ENCODE data around the gene VCL.

VCL gene

GRCh38 chr10:74079028-74079935 is 81.4 kb downstream of the VCL start:
- DNase-seq = no peak

DNA sequence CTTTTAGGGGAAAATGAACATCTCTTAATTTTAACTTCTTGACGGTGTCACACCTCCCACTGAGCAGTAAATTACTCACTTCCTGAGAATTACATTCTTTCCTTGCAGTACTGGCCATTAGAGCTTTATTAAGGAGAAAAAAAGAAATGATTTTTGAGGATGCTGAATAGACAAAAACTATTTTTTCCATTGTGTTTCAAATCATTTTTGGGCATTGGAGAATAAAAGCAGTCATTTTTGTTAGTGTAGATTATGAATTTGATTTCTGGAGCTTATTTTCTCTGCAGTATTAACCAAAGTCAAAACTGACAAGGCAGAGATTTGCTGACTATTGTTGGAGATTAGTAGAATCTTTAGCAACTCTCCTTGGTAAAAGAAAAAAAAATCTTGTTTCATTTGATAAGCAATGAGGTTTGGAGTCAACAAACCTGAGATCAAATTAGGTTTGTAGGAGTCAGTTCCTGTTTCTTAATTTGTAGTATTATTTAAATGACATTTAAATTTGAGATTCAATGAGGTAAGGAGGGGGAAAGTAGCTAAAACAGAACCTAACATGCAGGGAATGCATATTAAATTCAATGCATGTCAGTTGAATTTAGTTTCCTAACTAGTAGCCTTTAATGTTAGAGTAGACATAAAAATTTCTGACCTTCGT is 82.1 kb downstream of the VCL start:
- no peak for DNase-seq

DNA sequence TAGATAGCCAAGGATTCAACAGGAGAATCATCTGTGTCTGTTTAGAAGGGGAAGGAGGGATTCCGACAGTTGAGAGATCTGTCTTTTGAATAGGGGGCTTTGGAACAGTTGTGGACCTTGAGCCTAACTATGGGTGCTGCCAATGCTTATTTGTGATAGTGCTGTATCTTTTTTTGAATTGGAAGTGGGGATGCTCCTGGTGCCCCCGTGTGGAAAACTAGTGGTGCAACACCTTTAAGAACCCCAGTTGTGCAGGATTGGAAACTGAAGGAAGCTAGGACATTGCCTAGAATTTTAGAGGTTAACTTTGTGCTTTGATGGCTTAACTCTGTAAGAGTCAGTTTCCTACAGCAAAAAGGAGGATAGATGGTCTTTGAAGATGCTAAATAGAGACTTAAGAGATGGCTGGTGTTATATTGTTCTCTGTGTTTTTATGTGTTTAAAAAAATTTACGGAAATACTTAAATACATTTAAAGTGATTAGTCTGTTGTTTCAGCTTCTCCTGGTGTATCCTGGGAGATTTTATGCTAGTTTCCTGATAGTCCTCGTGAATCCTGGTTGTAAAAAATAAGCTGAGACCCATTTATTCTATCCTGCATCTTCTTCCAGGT is 83.4 kb downstream of the VCL start:
- peak; percentile 51 to 54 for DNase-seq

- no peak for DNase-seq
Measured at GRCh38 chr10:74081941-74082718, 84.2 kb downstream of the VCL start.

GRCh38 chr10:74083304-74083703 is 85.4 kb downstream of the VCL start:
- DNase-seq = no peak

DNA sequence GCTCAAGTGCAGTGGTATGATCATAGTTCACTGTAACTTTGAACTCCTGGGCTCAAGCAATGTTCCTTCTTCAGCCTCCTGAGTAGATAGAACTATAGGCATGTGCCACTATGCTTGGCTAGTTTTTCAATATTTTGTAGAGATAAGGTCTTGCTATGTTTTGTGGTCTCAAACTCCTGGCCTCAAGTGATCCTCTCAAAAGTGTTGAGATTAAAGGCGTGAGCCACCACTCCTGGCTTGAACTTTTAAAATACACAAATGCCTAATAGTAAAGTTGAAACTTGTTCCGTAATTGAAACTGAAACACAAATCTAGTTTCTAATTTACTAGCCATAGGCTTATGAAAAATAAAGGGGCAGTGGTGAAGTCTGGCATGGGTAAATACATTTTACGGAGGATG is 87.0 kb downstream of the VCL start:
- no peak for DNase-seq

GRCh38 chr10:74086317-74086716 is 88.4 kb downstream of the VCL start:
- no peak for DNase-seq

- no peak for DNase-seq
Measured at GRCh38 chr10:74088722-74089121, 90.8 kb downstream of the VCL start.

DNA sequence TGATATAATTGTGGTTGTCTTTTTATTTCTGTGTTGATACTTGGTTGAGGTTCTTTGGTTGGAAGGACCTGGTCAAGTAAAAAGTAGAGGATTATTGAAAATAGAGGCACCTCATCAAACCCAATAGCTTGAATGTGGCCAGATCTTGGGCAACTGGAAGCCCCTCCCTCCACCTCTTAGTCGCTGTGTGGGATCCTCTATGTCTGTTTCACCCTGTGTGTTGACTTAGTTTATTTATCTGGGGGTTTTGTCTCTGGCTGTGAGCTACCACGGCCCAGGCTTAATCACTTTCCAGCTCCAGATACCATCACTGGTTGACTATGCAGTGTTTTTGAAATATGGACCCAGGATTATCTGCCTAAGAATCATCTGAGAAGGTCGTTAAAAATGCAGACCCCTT is 94.5 kb downstream of the VCL start:
- no peak for DNase-seq

- DNase-seq = no peak
Measured at GRCh38 chr10:74093530-74094164, 95.7 kb downstream of the VCL start.

DNA sequence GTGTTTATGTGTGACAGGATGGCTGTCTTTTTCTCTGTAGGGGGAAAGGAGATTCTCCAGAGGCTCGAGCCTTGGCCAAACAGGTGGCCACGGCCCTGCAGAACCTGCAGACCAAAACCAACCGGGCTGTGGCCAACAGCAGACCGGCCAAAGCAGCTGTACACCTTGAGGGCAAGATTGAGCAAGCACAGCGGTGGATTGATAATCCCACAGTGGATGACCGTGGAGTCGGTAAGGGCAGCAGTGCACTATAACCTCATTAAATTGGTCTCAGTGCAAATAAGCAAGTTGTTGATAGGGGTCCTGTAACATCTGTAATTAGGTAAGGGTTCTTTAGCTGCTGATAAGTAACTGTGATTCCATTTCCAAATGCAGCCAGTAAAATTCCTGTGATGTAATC is 96.3 kb downstream of the VCL start:
- no peak for DNase-seq

- no peak for DNase-seq
Measured at GRCh38 chr10:74096777-74097176, 98.9 kb downstream of the VCL start.

DNA sequence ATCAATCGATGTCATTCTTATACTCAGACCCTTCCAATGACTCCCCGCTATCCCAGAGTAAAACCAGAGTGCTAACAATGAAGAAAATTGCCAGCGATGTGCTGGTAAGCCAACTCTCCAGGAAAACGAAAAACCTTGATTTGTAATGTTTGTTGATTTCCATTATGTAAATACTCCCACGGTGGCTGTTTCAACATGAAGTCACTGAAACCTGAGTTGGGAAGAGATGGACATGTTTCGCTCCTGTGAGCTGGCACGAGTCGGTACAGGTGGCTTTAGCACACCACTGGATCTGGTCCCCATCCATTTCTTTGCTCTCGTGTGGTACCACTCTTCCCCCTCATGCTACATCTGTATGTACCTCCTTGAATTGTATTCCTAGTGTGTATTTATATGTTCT is 99.9 kb downstream of the VCL start:
- DNase-seq = no peak

DNA sequence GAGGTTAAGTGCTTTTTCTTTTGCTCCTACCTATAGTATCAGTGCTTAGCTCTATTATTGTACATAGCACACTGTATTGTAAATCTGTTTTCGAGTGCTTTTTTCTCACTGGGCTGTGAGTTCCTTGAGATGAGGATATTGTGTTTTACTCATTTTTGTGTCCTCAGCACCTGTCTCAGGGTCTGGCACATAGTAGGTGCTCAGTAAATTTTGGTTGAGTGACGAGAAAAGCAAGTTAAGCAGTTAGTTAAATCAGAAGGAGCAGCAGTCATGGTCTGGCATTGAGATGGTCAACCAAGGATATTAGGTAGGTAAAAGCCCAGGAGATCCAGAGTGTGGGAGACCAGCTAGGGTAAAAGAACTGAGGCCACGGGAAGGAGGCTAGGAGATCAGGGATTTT is 101.5 kb downstream of the VCL start:
- no peak for DNase-seq

GRCh38 chr10:74099836-74100235 is 101.9 kb downstream of the VCL start:
- DNase-seq = no peak

DNA sequence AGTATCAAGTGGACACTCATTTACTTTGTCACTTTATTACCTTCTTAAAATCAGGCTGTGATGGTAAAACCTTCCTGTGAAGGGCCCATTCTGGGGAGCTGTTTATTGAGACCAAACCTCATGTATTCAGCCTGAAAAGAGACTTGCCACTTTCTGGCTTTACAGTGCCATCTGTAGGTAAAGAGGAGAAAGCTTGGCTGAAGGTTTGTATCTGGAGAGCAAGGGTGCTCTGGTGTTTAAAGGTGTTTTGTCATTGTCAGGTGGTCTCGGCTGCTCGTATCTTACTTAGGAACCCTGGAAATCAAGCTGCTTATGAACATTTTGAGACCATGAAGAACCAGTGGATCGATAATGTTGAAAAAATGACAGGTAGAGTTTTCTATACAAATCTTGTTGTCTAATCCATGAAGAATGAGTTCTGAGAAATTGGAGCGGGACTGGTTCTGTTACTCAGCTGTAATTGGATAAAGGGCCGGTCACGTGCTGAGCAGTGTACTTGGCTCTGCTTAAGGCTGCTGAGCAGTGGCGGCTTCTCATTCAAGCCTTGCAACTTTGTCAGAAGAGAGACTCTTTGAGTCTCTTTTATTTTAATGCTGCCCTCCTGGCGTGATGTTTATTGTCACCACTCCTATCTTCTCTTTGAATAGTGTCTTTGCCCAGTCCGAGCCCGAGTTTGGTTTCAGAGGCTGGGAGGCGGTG is 105.8 kb downstream of the VCL start:
- no peak for DNase-seq

DNA sequence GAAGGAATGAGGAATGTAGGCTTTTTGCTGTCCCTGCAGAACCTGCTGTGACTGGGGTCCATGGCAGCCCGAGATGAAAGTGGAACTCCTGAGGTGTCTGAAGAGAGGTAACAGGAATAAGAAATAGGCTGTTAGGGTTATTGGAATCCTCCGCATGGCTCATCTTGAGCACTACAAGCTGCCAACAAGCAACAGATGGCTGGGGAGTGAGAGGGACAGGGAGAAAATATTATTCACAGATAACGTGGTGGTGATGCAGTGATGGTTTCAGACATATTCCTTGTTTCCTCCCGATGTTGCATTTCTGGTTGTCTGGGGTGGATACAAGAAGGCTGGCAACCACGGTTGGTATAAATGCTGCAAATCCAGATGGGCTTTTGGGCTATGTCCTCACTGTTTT is 106.6 kb downstream of the VCL start:
- DNase-seq = no peak

GRCh38 chr10:74104996-74105395 is 107.1 kb downstream of the VCL start:
- no peak for DNase-seq

- DNase-seq = no peak
Measured at GRCh38 chr10:74107391-74107790, 109.5 kb downstream of the VCL start.

DNA sequence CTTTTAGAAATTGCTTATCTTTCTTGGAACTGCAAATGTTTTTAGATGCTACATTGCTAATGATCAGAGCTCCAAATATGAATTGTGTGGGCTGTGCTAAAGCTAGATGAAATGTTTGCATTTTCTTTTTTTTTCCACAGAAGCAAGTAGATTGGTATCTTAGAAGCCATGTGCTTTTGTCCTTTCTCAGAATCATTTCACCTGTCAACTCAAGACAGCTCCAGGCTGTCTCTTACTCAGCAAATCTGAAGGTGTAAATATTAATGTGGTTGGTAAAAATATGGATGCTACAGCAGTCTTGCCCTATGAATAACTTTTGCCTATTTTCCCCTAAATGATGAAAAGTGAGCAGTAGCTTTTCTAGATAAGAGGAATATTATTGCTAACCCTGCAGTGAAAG is 111.5 kb downstream of the VCL start:
- DNase-seq = no peak

DNA sequence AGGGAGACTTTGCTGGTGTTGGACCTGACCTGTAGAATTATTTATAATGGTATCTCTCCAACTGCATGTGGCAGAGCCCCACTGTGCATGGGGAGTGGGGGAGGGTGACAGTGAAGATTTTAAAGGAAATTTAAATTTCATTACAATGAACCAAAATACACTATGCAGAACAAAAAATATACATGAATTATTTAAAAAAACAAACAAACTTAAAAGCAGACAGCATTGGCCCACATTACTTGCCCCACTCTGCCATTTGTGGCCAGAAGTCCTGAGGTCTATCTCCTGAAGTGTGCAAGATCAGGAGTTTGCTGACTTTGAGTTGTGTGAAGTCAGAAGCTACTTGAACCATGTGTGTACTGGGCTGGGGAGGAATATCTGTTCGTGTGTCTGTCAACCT is 112.2 kb downstream of the VCL start:
- no peak for DNase-seq

DNA sequence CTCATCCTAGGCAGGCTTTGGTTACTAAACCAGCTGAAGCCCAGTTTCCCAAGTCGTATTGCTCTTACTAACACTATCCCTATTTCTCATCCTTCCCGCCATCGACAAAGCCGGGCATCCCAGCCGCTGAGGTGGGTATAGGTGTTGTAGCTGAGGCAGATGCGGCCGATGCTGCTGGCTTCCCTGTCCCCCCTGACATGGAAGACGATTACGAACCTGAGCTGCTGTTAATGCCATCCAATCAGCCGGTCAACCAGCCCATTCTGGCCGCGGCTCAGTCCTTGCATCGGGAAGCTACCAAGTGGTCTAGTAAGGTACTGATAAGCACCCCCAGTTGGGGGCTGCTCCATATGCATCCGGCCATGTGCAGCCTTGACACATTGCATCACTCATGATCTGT is 113.9 kb downstream of the VCL start:
- no peak for DNase-seq

All from activated T-cell treated with anti-CD3 and anti-CD28 coated beads, Interleukin-2, amount 50 U/mL, for 48 hours (primary cell).